ENCODE data around the gene ZNF70. TPM values are rescaled to one million over a fixed set of nuclear protein-coding genes. Genes with fewer than 3 reads are reported as not detected.
"Not testable (repeated sequence)": the region's sequence is repeated elsewhere in the genome, so short reads cannot be mapped to it uniquely, and the experiment has no call there.

ZNF70 gene
- total RNA-seq, 2 experiments from 2014 or later = 1.7 TPM

DNA sequence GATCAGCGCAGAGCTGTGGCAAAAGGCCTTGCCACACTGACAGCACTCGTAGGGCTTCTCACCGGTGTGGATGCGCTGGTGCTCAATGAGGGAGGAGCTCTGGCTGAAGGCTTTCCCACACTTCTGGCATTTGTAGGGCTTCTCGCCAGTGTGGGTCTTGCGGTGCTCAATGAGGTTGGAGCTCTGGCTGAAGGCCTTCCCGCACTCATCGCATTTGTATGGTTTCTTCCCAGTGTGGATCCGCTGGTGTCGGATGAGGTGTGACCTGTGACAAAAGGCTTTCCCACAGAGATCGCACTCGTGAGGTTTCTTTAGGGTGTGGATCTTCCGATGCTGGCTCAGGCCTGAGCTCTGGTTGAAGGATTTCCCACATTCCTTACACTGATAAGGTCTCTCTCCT lies 6.9 kb downstream of the ZNF70 start:
- Mint-ChIP-seq H3K4me1 (ENCODE audit: low read depth) (no peaks in the 10 kb centered on the region), H3K4me3 (no peak overlapping the region), H3K27me3 (no peaks in the 10 kb centered on the region), H3K27ac (no peak overlapping the region), H3K9me3 (peaks cover 11% of the 10 kb centered on the region), H3K36me3 (ENCODE audit: low read depth) (peaks cover 24% of the 10 kb centered on the region)
- CTCF ChIA-PET = interaction anchor here (1.3 kb wide), 1 partner anchor 11 kb away, joined by 3 read pairs; no protein-coding TSS in a partner anchor
- ATAC-seq (no peak), DNase-seq (no peak)
- POLR2A ChIA-PET = interaction anchor here (1.7 kb wide), 1 partner anchor 27 kb away, joined by 6 read pairs; no protein-coding TSS in a partner anchor
- TF ChIP-seq, protein P1, sequence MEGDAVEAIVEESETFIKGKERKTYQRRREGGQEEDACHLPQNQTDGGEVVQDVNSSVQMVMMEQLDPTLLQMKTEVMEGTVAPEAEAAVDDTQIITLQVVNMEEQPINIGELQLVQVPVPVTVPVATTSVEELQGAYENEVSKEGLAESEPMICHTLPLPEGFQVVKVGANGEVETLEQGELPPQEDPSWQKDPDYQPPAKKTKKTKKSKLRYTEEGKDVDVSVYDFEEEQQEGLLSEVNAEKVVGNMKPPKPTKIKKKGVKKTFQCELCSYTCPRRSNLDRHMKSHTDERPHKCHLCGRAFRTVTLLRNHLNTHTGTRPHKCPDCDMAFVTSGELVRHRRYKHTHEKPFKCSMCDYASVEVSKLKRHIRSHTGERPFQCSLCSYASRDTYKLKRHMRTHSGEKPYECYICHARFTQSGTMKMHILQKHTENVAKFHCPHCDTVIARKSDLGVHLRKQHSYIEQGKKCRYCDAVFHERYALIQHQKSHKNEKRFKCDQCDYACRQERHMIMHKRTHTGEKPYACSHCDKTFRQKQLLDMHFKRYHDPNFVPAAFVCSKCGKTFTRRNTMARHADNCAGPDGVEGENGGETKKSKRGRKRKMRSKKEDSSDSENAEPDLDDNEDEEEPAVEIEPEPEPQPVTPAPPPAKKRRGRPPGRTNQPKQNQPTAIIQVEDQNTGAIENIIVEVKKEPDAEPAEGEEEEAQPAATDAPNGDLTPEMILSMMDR (IDR thresholded peaks at IDR 0.05) = no peak
- intact Hi-C loops (cut with micrococcal nuclease) = no loop called here

DNA sequence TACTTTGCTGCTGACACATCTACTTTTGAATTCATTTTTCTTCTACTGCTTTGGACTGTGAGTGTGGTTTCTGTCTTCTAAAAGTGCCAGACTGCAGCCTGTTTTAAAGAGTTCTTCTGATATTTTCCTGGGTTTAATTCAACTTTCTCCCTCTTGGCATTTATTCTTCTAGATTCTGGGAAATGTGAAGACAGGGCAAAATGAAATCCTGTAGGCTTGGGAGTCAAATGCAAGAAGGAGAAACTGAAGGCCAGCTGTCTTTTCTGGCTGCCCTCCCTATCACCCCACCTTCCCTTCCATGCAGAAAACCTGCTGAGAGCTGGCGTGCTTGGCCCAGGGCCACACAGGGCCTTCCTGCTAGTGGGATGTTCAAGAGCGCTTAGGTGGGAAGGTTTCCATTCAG lies 7.6 kb downstream of the ZNF70 start:
- Mint-ChIP-seq H3K27me3 (no peaks in the 10 kb centered on the region), H3K4me1 (ENCODE audit: low read depth) (no peaks in the 10 kb centered on the region), H3K9me3 (peaks cover 11% of the 10 kb centered on the region), H3K27ac (no peak overlapping the region), H3K4me3 (no peak overlapping the region), H3K36me3 (ENCODE audit: low read depth) (peaks cover 24% of the 10 kb centered on the region)
- ChIA-PET CTCF (interaction anchor here (1.3 kb wide), 1 partner anchor 12 kb away, joined by 3 read pairs; no protein-coding TSS in a partner anchor), POLR2A (interaction anchor here (1.7 kb wide), 1 partner anchor 26 kb away, joined by 6 read pairs; no protein-coding TSS in a partner anchor)
- DNase-seq = no peak
- TF ChIP-seq, protein P1 (IDR thresholded peaks at IDR 0.05) = no peak
- intact Hi-C loops (cut with micrococcal nuclease) = no loop called here
- ATAC-seq = no peak

DNA sequence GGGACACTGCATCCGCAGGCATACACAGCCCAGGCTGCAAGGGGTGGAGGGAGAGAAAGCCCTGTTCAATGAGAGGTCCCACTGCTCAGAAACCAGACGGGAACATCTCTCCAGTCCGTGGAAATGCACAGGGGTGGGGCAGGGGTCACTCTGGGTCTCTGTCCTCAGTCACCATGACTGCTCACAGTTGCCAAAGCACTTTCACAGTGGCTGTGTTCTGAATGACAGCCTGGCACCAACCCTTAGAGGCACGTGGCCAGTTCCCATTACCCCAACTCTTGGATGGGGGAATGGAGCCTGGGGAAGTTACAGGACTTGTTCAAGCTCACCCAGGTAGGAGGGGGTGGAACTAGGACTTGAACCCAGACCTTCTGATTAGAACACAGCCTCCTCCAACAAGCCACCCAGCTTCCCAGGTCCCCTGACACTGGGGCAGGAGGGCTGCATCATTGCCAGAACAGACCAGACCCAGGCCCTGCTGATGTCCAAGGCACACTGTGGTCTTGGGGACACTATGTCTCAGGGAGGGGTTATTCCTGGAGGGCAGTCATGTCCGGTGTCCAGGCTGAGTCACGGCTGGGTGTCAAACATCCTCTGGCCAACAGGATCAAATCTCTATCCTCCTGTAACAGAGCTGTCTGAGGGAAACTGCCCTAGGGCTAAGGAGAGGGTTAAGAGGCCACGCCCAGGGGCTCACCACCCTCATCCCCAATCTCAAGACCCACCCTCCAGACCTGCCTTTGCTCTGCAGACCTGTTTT lies 8.2 kb downstream of the ZNF70 start:
- Mint-ChIP-seq H3K36me3 (ENCODE audit: low read depth) (peaks cover 24% of the 10 kb centered on the region), H3K4me3 (no peak overlapping the region), H3K4me1 (ENCODE audit: low read depth) (no peaks in the 10 kb centered on the region), H3K27ac (no peak overlapping the region), H3K27me3 (no peaks in the 10 kb centered on the region), H3K9me3 (peaks cover 11% of the 10 kb centered on the region)
- intact Hi-C loops (cut with micrococcal nuclease) = no loop called here
- POLR2A ChIA-PET = no interaction called here
- TF ChIP-seq, protein P1 (IDR thresholded peaks at IDR 0.05) = no peak
- DNase-seq (no peak), ATAC-seq (no peak)
- CTCF ChIA-PET = interaction anchor here (1.3 kb wide), 1 partner anchor 12 kb away, joined by 3 read pairs; no protein-coding TSS in a partner anchor

DNA sequence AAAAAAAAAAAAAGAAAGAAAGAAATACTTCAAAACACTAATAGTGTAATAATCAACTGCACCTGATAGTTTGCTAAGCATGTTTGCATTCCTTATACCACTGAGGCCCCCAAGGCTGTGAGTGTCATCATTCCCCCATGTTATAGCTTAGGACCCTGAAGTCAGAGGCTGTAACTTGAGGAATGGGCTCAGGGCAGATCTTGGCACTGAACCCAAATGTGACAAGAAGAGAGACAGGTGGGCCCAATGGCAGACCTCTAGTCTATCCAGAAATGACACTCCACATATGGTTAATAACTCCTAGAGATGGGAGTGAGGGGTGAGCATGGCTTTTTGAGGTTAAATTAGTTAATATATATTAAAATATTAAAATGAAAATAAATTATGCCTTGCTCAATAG lies 13.2 kb downstream of the ZNF70 start:
- ATAC-seq (no peak), DNase-seq (no peak)
- H3K4me3 Mint-ChIP-seq = no peak overlapping the region
- no peaks in the 10 kb centered on the region for H3K9me3 Mint-ChIP-seq
- H3K4me1 Mint-ChIP-seq (ENCODE audit: low read depth) = no peaks in the 10 kb centered on the region
- TF ChIP-seq, protein P1 (IDR thresholded peaks at IDR 0.05) = no peak
- POLR2A ChIA-PET = no interaction called here
- no peaks in the 10 kb centered on the region for H3K27me3 Mint-ChIP-seq
- no peaks in the 10 kb centered on the region for H3K36me3 Mint-ChIP-seq (ENCODE audit: low read depth)
- CTCF ChIA-PET = no interaction called here
- no peak overlapping the region for H3K27ac Mint-ChIP-seq
- intact Hi-C loops (cut with micrococcal nuclease) = no loop called here

DNA sequence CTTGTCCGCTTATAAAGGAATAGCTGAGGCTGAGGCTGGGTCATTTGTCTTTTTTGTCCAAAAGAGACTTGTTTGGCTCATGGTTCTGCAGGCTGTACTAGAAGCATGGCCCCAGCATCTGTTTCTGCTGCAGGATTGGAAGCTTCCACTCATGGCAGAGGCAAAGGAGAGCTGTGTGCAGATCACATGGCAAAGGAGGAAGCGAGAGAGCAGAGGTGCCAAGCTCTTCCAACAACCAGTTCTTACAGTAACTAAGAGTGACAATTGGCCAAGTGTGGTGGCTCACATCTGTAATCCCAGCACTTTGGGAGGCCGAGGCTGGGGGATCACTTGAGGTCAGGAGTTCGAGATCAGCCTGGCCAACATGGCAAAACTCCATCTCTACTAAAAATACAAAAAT lies 22.8 kb downstream of the ZNF70 start:
- ATAC-seq; intact Hi-C loops (cut with micrococcal nuclease); H3K4me1 Mint-ChIP-seq (ENCODE audit: low read depth); H3K9me3 Mint-ChIP-seq; H3K4me3 Mint-ChIP-seq; H3K27me3 Mint-ChIP-seq; H3K36me3 Mint-ChIP-seq (ENCODE audit: low read depth); DNase-seq; POLR2A ChIA-PET; H3K27ac Mint-ChIP-seq: not testable (repeated sequence)
- CTCF ChIA-PET = interaction anchor here (1.9 kb wide), 1 partner anchor 122 kb away, joined by 4 read pairs; no protein-coding TSS in a partner anchor

Measured in activated CD8-positive, alpha-beta T cell treated with anti-CD3 and anti-CD28 coated beads for 36 hours (primary cell).